Suprapubic skin (tissue), 4 donors: ENCODE results near the gene NCOA5. TPM values are rescaled to one million over a fixed set of nuclear protein-coding genes. Genes with fewer than 3 reads are reported as not detected.
"Not testable (repeated sequence)": the region's sequence is repeated elsewhere in the genome, so short reads cannot be mapped to it uniquely, and the experiment has no call there.

Source experiments
- DNase-seq, 2 donors: peaks; one replicate each; pipeline ENCODE4 v3.0.0-alpha.2; 2019; ENCODE audit warnings: low spot score in 2 of 2
- H3K27ac ChIP-seq: fragments of 200-600 bp; sonication (generic); one replicate; pipeline ENCODE4 v1.5.1; 2019
- H3K27me3 ChIP-seq: fragments of 200-600 bp; sonication (generic); one replicate; pipeline ENCODE4 v1.5.1; 2019
- H3K36me3 ChIP-seq: fragments of 200-600 bp; sonication (generic); one replicate; pipeline ENCODE4 v1.5.1; 2019
- H3K4me1 ChIP-seq: fragments of 200-600 bp; sonication (generic); one replicate; pipeline ENCODE4 v1.5.1; 2019
- H3K4me3 ChIP-seq: fragments of 200-600 bp; sonication (generic); one replicate; pipeline ENCODE4 v1.5.1; 2019; ENCODE audit warnings: mild to moderate bottlenecking
- H3K9me3 ChIP-seq: fragments of 200-600 bp; sonication (generic); one replicate; pipeline ENCODE4 v1.5.1; 2019
- CTCF ChIP-seq, 2 donors: fragments of 200-600 bp in 1 of 2; fragments of 450-650 bp in 1 of 2; sonication (generic) in 1 of 2; IDR thresholded peaks; one replicate each; pipeline ENCODE4 v1.5.1; 2016 to 2019; ENCODE audit warnings: antibody characterized with exemption in 2 of 2, mild to moderate bottlenecking in 1 of 2, moderate library complexity in 1 of 2
- EP300 ChIP-seq: sonication (generic); formaldehyde crosslinking; IDR thresholded peaks from one replicate; pipeline ENCODE4 v1.6.1; 2017; ENCODE audit warnings: antibody characterized with exemption
- POLR2A ChIP-seq, 2 donors: fragments of 450-650 bp; IDR thresholded peaks; one replicate each; pipeline ENCODE4 v1.6.1; 2017; ENCODE audit warnings: antibody characterized with exemption in 2 of 2, mild to moderate bottlenecking in 2 of 2, moderate library complexity in 2 of 2
- POLR2AphosphoS5 ChIP-seq, 3 donors: sonication (generic); formaldehyde crosslinking; IDR thresholded peaks; one replicate each; pipeline ENCODE4 v1.6.1; 2017; ENCODE audit warnings: antibody characterized with exemption in 3 of 3
- WGBS: methylation state at CpG from one replicate; pipeline ENCODE4 v1.1.5; 2018; 5-methylcytosine and 5-hydroxymethylcytosine counted together
- total RNA-seq, 4 donors: library from RNA; depleted of rRNA; stranded (reverse); fragments of >200 nt; gene quantifications; one replicate each; pipeline ENCODE4 v1.1.0, GENCODE V29; 2016

The NCOA5 gene
- total RNA-seq, 4 donors from 2014 or later = 23.2 to 30.1 (median 25.2) TPM

GRCh38 chr20:46102940-46103339 is 13.2 kb upstream of the NCOA5 start:
- Histone ChIP-seq H3K27me3 (peaks cover 46% of the 10 kb centered on the region), H3K27ac (no peak overlapping the region), H3K9me3 (no peaks in the 10 kb centered on the region), H3K36me3 (no peaks in the 10 kb centered on the region), H3K4me1 (no peaks in the 10 kb centered on the region), H3K4me3 (no peak overlapping the region)
- no peak for TF ChIP-seq POLR2AphosphoS5 (IDR thresholded peaks at IDR 0.05)
- TF ChIP-seq EP300 = no peak
- no peak for TF ChIP-seq POLR2A (IDR thresholded peaks at IDR 0.05)
- TF ChIP-seq CTCF (IDR thresholded peaks at IDR 0.05) = no peak
- DNase-seq = no peak
- WGBS = 91% methylated on average over 3 of the region's 3 CpGs

GRCh38 chr20:46101957-46102356 is 12.2 kb upstream of the NCOA5 start:
- DNase-seq = no peak
- Histone ChIP-seq H3K27ac (no peak overlapping the region), H3K4me1 (no peaks in the 10 kb centered on the region), H3K27me3 (peaks cover 46% of the 10 kb centered on the region), H3K36me3 (no peaks in the 10 kb centered on the region), H3K4me3 (no peak overlapping the region), H3K9me3 (no peaks in the 10 kb centered on the region)
- TF ChIP-seq POLR2AphosphoS5 (IDR thresholded peaks at IDR 0.05) (no peak), EP300 (no peak), CTCF (IDR thresholded peaks at IDR 0.05) (no peak), POLR2A (IDR thresholded peaks at IDR 0.05) (no peak)
- WGBS = 87% methylated on average over 3 of the region's 3 CpGs

- no peaks in the 10 kb centered on the region for H3K36me3 ChIP-seq
- H3K4me1 ChIP-seq = no peaks in the 10 kb centered on the region
- DNase-seq = no peak
- H3K27me3 ChIP-seq = peaks cover 39% of the 10 kb centered on the region
- WGBS = 88% methylated on average over 5 of the region's 5 CpGs
- TF ChIP-seq POLR2AphosphoS5 (IDR thresholded peaks at IDR 0.05) (no peak), CTCF (IDR thresholded peaks at IDR 0.05) (no peak), EP300 (no peak), POLR2A (IDR thresholded peaks at IDR 0.05) (no peak)
- H3K9me3 ChIP-seq = no peaks in the 10 kb centered on the region
- no peak overlapping the region for H3K4me3 ChIP-seq
- H3K27ac ChIP-seq = no peak overlapping the region
Observed at GRCh38 chr20:46100988-46101387, 11.2 kb upstream of the NCOA5 start.

- DNase-seq, H3K36me3 ChIP-seq, H3K9me3 ChIP-seq, H3K4me1 ChIP-seq, H3K27ac ChIP-seq, H3K4me3 ChIP-seq: not testable (repeated sequence)
- WGBS = 94% methylated on average over 7 of the region's 7 CpGs
- peaks cover 35% of the 10 kb centered on the region for H3K27me3 ChIP-seq
Observed at GRCh38 chr20:46100444-46100843, 10.7 kb upstream of the NCOA5 start.

- Histone ChIP-seq H3K36me3 (no peaks in the 10 kb centered on the region), H3K4me1 (no peaks in the 10 kb centered on the region), H3K4me3 (no peak overlapping the region), H3K9me3 (no peaks in the 10 kb centered on the region), H3K27me3 (peaks cover 35% of the 10 kb centered on the region), H3K27ac (no peak overlapping the region)
- DNase-seq = no peak
- no peak for TF ChIP-seq CTCF (IDR thresholded peaks at IDR 0.05)
- no peak for TF ChIP-seq POLR2AphosphoS5 (IDR thresholded peaks at IDR 0.05)
- TF ChIP-seq EP300 = no peak
- TF ChIP-seq POLR2A (IDR thresholded peaks at IDR 0.05) = no peak
- WGBS = 38% methylated on average over 30 of the region's 48 CpGs
Observed at GRCh38 chr20:46099491-46100287, 9.9 kb upstream of the NCOA5 start.

GRCh38 chr20:46093531-46093930 is 3.8 kb upstream of the NCOA5 start:
- 77% methylated on average over 2 of the region's 2 CpGs for WGBS
- H3K27ac ChIP-seq = no peak overlapping the region
- no peaks in the 10 kb centered on the region for H3K36me3 ChIP-seq
- DNase-seq = no peak
- H3K9me3 ChIP-seq = no peaks in the 10 kb centered on the region
- no peak overlapping the region for H3K4me3 ChIP-seq
- TF ChIP-seq EP300 (no peak), CTCF (IDR thresholded peaks at IDR 0.05) (no peak), POLR2AphosphoS5 (IDR thresholded peaks at IDR 0.05) (no peak), POLR2A (IDR thresholded peaks at IDR 0.05) (no peak)
- no peaks in the 10 kb centered on the region for H3K27me3 ChIP-seq
- peaks cover 10% of the 10 kb centered on the region for H3K4me1 ChIP-seq

- not testable (repeated sequence) for H3K27me3 ChIP-seq, DNase-seq, H3K27ac ChIP-seq, H3K4me3 ChIP-seq, H3K36me3 ChIP-seq, H3K9me3 ChIP-seq
- peaks cover 27% of the 10 kb centered on the region for H3K4me1 ChIP-seq
- WGBS = 94% methylated on average over 16 of the region's 52 CpGs
Observed at GRCh38 chr20:46091622-46092535, 2.1 kb upstream of the NCOA5 start.
